Activated CD4-positive, alpha-beta T cell treated with anti-CD3 and anti-CD28 coated beads, Interleukin-2, amount 10 ng/mL, durations not matched to agents 7 days and 5 days (primary cell): ENCODE measurements around the gene ADCY3. TPM values are rescaled to one million over a fixed set of nuclear protein-coding genes. Genes with fewer than 3 reads are reported as not detected.

Experiments
- CTCF ChIA-PET: fragments of 350-600 bp; sonication (Branson Sonifier 250); formaldehyde crosslinking; loops from one replicate; lab custom pipeline; 2021; ENCODE audit warnings: antibody characterized with exemption; lab: Charles Lee
- POLR2A ChIA-PET: fragments of 350-600 bp; sonication (Branson Sonifier 250); formaldehyde crosslinking; loops from one replicate; lab custom pipeline; 2021; ENCODE audit warnings: antibody characterized with exemption; lab: Charles Lee
- DNase-seq: peaks from one replicate; pipeline ENCODE4 v3.0.0-alpha.2; 2020
- H3K27ac Mint-ChIP-seq: one replicate; pipeline ENCODE4 v1.8.0; 2021; ENCODE audit warnings: mild to moderate bottlenecking, moderate library complexity, mixed read lengths
- H3K27me3 Mint-ChIP-seq: one replicate; pipeline ENCODE4 v1.8.0; 2021; ENCODE audit warnings: mixed read lengths
- H3K36me3 Mint-ChIP-seq: one replicate; pipeline ENCODE4 v1.8.0; 2021; ENCODE audit warnings: low read depth, mixed read lengths
- H3K4me1 Mint-ChIP-seq: one replicate; pipeline ENCODE4 v1.8.0; 2021; ENCODE audit warnings: mixed read lengths
- H3K4me3 Mint-ChIP-seq: one replicate; pipeline ENCODE4 v1.8.0; 2021; ENCODE audit warnings: mild to moderate bottlenecking, moderate library complexity, mixed read lengths
- H3K9me3 Mint-ChIP-seq: one replicate; pipeline ENCODE4 v1.8.0; 2021; ENCODE audit warnings: mixed read lengths
- total RNA-seq, 2 experiments: library from RNA; stranded (reverse); gene quantifications; one replicate each; pipeline ENCODE4 v1.2.3, GENCODE V29; 2021

ADCY3 gene
- total RNA-seq, 2 experiments from 2014 or later = 60.8 to 67.2 TPM

- ChIA-PET CTCF (interaction anchor here (0.6 to 2.0 kb wide), 8 partner anchors 10 to 384 kb away, joined by 3 to 15 read pairs (median 4); no protein-coding TSS in a partner anchor), POLR2A (interaction anchor here (0.6 kb wide), 1 partner anchor 18 kb away, joined by 3 read pairs; no protein-coding TSS in a partner anchor)
- peak within 1 kb of the TSS; percentile 100 for H3K27ac Mint-ChIP-seq
- peaks cover 45% of the 10 kb centered on the region for H3K4me1 Mint-ChIP-seq
- H3K9me3 Mint-ChIP-seq = peaks cover 3% of the 10 kb centered on the region
- H3K27me3 Mint-ChIP-seq = no peaks in the 10 kb centered on the region
- H3K4me3 Mint-ChIP-seq = peak within 1 kb of the TSS; percentile 87
- H3K36me3 Mint-ChIP-seq = peaks cover 50% of the 10 kb centered on the region
- DNase-seq = peak; percentile 97
Measured at GRCh38 chr2:24792874-24793760, 126.9 kb downstream of the ADCY3 start, which contains the start of the genes CENPO and PTRHD1. Gene CENPO (plus strand): TSS chr2:24793425. CDS start chr2:24793920, 495 bp downstream. Gene PTRHD1 (minus strand): TSS chr2:24793391. CDS start chr2:24793377, 14 bp downstream.

- Mint-ChIP-seq H3K9me3 (peaks cover 3% of the 10 kb centered on the region), H3K27me3 (no peaks in the 10 kb centered on the region), H3K4me3 (peak overlapping the region; percentile 87), H3K27ac (peak overlapping the region; percentile 100), H3K4me1 (peaks cover 40% of the 10 kb centered on the region), H3K36me3 (peaks cover 44% of the 10 kb centered on the region)
- CTCF ChIA-PET = interaction anchor here (0.6 to 2.0 kb wide), 8 partner anchors 9 to 383 kb away, joined by 3 to 15 read pairs (median 4); no protein-coding TSS in a partner anchor
- no peak for DNase-seq
- POLR2A ChIA-PET = no interaction called here
Measured at GRCh38 chr2:24792542-24792873, 127.5 kb downstream of the ADCY3 start.

- Mint-ChIP-seq H3K36me3 (peaks cover 33% of the 10 kb centered on the region), H3K27me3 (no peaks in the 10 kb centered on the region), H3K9me3 (no peaks in the 10 kb centered on the region), H3K4me3 (no peak overlapping the region), H3K27ac (no peak overlapping the region), H3K4me1 (peaks cover 30% of the 10 kb centered on the region)
- CTCF ChIA-PET = interaction anchor here (0.6 to 1.9 kb wide), 3 partner anchors 36 to 1436 kb away, joined by 3 to 6 read pairs (median 6); no protein-coding TSS in a partner anchor
- POLR2A ChIA-PET = no interaction called here
- DNase-seq = no peak
Measured at GRCh38 chr2:24791452-24791851, 128.6 kb downstream of the ADCY3 start.

DNA sequence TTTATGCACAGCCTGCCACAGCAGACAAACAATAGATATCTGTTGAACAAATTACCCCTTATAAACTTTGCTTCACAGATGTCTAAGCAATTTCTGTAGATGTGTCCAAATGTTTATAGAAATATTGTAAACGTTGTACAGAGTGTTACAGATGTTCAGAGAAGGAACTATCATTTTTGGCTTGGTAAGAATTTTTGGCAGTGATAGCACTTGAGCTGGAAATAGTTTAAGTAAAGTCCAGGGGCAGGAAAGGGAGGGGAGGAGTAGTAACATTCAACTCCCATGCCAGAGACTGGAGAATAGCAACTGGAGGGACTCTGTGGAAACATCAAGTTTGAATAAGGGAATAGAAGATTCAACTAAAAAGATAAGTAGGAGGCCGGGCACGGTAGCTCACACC, 131.2 kb downstream of the ADCY3 start:
- Mint-ChIP-seq H3K4me3 (no peak overlapping the region), H3K4me1 (peaks cover 11% of the 10 kb centered on the region), H3K36me3 (peaks cover 10% of the 10 kb centered on the region), H3K9me3 (no peaks in the 10 kb centered on the region), H3K27me3 (no peaks in the 10 kb centered on the region), H3K27ac (no peak overlapping the region)
- DNase-seq = no peak
- CTCF ChIA-PET = interaction anchor here (0.6 kb wide), 1 partner anchor 40 kb away, joined by 4 read pairs; no protein-coding TSS in a partner anchor
- POLR2A ChIA-PET = no interaction called here

DNA sequence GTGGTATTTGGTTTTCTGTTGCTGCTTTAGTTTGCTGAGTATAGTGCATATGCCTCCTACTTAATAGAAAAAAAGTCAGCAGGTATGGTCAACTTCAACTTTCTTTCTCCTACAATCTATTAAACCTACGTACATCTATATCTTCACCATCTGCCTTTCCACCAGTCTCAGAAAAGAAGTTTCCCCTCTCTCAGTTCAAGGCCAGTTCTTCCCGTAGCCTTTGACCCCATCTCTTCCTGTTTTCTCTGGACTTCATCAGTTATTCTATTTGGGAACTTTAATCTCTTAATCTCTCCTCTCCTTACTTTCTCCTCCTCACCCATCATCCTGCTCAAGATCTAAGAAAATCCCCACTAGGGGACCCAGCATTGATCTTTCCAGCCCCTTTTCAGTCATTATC, 132.5 kb downstream of the ADCY3 start:
- DNase-seq = no peak
- CTCF ChIA-PET = no interaction called here
- Mint-ChIP-seq H3K36me3 (peaks cover 10% of the 10 kb centered on the region), H3K9me3 (no peaks in the 10 kb centered on the region), H3K4me3 (no peak overlapping the region), H3K27ac (no peak overlapping the region), H3K4me1 (peaks cover 7% of the 10 kb centered on the region), H3K27me3 (no peaks in the 10 kb centered on the region)
- POLR2A ChIA-PET = no interaction called here

DNA sequence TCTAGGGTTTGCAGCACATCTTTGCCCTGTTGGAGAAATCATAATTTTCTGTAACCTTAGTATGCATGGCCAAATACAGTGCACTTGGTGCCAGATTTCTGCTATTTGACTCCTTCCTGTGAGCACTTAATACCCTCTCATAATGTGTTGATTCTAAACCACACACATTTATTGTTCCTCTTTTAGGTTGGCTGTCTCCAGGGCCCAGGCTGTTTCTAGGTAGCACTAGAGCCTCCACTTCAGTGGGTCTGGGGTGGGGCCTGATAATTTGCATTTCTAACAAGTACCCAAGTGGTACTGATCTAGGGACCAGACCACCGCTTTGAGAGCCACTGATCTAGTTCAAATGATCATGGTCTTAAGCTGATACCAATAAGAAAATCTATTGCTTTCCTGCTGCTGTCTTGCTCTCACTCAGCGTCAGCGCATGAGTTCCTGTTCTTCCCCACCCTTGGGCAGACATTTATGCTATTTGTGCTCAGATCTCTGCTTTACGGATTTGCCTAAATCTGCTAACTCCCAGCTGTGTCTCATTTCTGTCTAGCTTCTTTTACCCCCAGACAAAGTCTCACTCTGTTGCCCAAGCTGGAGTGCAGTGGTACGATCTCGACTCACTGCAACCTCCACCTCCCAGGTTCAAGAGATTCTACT, 134.2 kb downstream of the ADCY3 start:
- H3K36me3 Mint-ChIP-seq = peaks cover 10% of the 10 kb centered on the region
- peaks cover 4% of the 10 kb centered on the region for H3K9me3 Mint-ChIP-seq
- DNase-seq = no peak
- no peak overlapping the region for H3K27ac Mint-ChIP-seq
- CTCF ChIA-PET = no interaction called here
- H3K4me1 Mint-ChIP-seq = peaks cover 2% of the 10 kb centered on the region
- peaks cover under 1% of the 10 kb centered on the region for H3K27me3 Mint-ChIP-seq
- no peak overlapping the region for H3K4me3 Mint-ChIP-seq
- POLR2A ChIA-PET = no interaction called here

- peaks cover 3% of the 10 kb centered on the region for H3K27me3 Mint-ChIP-seq
- H3K4me3 Mint-ChIP-seq = no peak overlapping the region
- POLR2A ChIA-PET = no interaction called here
- no peaks in the 10 kb centered on the region for H3K4me1 Mint-ChIP-seq
- CTCF ChIA-PET = interaction anchor here (1.4 to 2.0 kb wide), 2 partner anchors 9 to 10 kb away, joined by 4 to 7 read pairs; partner anchors contain the start of genes CENPO and PTRHD1
- peaks cover 2% of the 10 kb centered on the region for H3K36me3 Mint-ChIP-seq
- DNase-seq = no peak
- no peak overlapping the region for H3K27ac Mint-ChIP-seq
- peaks cover 4% of the 10 kb centered on the region for H3K9me3 Mint-ChIP-seq
Measured at GRCh38 chr2:24783641-24784040, 136.4 kb downstream of the ADCY3 start.

- Mint-ChIP-seq H3K4me3 (no peak overlapping the region), H3K4me1 (no peaks in the 10 kb centered on the region), H3K9me3 (peaks cover 4% of the 10 kb centered on the region), H3K36me3 (no peaks in the 10 kb centered on the region), H3K27ac (no peak overlapping the region), H3K27me3 (peaks cover 11% of the 10 kb centered on the region)
- no peak for DNase-seq
- CTCF ChIA-PET = interaction anchor here (0.5 to 3.5 kb wide), 4 partner anchors 12 to 178 kb away, joined by 3 to 15 read pairs (median 3); partner anchors contain the start of genes CENPO and PTRHD1
- POLR2A ChIA-PET = no interaction called here
Measured at GRCh38 chr2:24779116-24779515, 140.9 kb downstream of the ADCY3 start.

- H3K36me3 Mint-ChIP-seq = peaks cover 6% of the 10 kb centered on the region
- no peak overlapping the region for H3K27ac Mint-ChIP-seq
- ChIA-PET POLR2A (no interaction called here), CTCF (interaction anchor here (1.8 kb wide), 1 partner anchor 9 kb away, joined by 7 read pairs; no protein-coding TSS in a partner anchor)
- H3K27me3 Mint-ChIP-seq = peaks cover 8% of the 10 kb centered on the region
- no peak overlapping the region for H3K4me3 Mint-ChIP-seq
- DNase-seq = no peak
- no peaks in the 10 kb centered on the region for H3K9me3 Mint-ChIP-seq
- no peaks in the 10 kb centered on the region for H3K4me1 Mint-ChIP-seq
Measured at GRCh38 chr2:24774373-24774772, 145.7 kb downstream of the ADCY3 start.

DNA sequence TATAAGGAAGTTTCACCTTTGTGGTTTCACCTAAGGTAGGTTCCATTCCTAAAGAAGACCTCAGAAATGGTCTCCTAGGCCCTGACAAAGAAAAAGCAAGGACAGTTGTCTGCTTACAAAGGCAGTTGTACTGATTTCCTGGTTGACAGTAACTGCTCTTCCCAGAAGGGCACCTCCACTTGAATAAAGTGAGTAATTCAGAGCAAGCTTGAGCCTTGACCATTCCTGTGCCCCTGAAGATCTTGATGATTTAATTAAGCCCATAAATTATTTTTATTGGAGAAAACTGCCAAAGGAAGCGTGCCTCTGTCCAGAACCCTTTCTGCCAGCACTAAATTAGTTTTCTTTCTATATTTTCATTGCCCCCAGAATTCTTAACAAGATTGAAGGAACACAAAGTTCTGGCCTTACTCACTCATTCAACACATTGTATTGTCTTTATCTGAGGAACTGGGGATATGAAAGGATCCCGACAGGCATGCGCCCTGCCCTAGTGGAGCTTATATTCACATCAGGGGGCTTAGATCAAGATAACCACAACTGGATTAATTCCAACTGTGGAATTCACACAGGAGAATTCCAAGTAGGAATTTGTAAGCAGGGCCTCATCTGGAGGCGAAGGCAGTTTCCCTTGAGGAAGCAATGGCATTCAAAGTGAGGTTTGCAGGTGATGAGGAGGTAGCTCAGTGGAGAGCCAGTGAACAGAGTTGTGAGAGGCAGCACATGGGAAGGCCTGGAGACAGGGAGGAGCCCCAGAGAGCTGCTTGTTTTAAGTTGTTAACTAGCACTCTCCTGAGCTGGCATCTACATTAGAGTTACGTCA, 148.1 kb downstream of the ADCY3 start:
- Mint-ChIP-seq H3K4me3 (no peak overlapping the region), H3K36me3 (peaks cover 8% of the 10 kb centered on the region), H3K4me1 (no peaks in the 10 kb centered on the region), H3K27ac (no peak overlapping the region), H3K27me3 (peaks cover 2% of the 10 kb centered on the region), H3K9me3 (no peaks in the 10 kb centered on the region)
- ChIA-PET CTCF (interaction anchor here (0.5 to 0.6 kb wide), 2 partner anchors 21 to 1973 kb away, joined by 3 read pairs; partner anchors contain the start of genes CENPO and PTRHD1), POLR2A (no interaction called here)
- no peak for DNase-seq

DNA sequence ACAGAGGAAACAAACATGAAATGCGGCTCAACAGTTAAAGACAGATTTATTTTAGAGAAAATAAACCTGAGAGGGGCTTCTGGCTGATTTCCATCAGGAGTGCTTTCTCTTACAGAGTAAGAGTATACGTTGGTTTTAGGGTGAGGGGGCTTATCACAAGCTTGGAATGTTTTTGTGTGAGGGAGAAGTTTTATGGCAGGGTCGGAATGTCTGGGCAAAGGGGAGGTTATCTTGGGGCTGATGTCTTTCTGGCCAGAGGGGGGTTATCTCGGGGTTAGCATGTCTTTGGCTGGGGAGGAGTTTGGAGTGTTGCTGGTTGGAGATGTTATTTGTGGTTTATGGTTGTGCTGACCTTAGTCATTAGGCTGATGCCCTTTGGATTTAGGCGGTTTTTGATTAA, 149.0 kb downstream of the ADCY3 start:
- POLR2A ChIA-PET = no interaction called here
- no peak overlapping the region for H3K4me3 Mint-ChIP-seq
- DNase-seq = no peak
- peaks cover 9% of the 10 kb centered on the region for H3K36me3 Mint-ChIP-seq
- CTCF ChIA-PET = interaction anchor here (0.6 kb wide), 1 partner anchor 15 kb away, joined by 3 read pairs; no protein-coding TSS in a partner anchor
- no peaks in the 10 kb centered on the region for H3K9me3 Mint-ChIP-seq
- no peak overlapping the region for H3K27ac Mint-ChIP-seq
- no peaks in the 10 kb centered on the region for H3K27me3 Mint-ChIP-seq
- H3K4me1 Mint-ChIP-seq = peaks cover 8% of the 10 kb centered on the region
